Muscle layer of duodenum (tissue), 2 donors: ENCODE measurements around the gene MTHFD1.

Source experiments
- H3K27ac ChIP-seq: one replicate; pipeline ENCODE4 v1.7.0; 2013; ENCODE audit warnings: mild to moderate bottlenecking, low read length
- H3K27me3 ChIP-seq: one replicate; pipeline ENCODE4 v1.7.0; 2013; ENCODE audit warnings: low read depth, mild to moderate bottlenecking, control low read depth, low read length
- H3K36me3 ChIP-seq, 2 donors: one replicate each; pipeline ENCODE4 v1.7.0; 2013; ENCODE audit warnings: low read length in 2 of 2, control low read depth in 1 of 2, mild to moderate bottlenecking in 1 of 2; ENCODE audit not compliant: insufficient read depth in 2 of 2, control insufficient read depth in 1 of 2
- H3K4me1 ChIP-seq, 2 donors: one replicate each; pipeline ENCODE4 v1.7.0; 2013; ENCODE audit warnings: low read length in 2 of 2, mild to moderate bottlenecking in 2 of 2, control low read depth in 1 of 2, moderate library complexity in 1 of 2; ENCODE audit not compliant: insufficient read depth in 2 of 2, control insufficient read depth in 1 of 2
- H3K4me3 ChIP-seq, 2 donors: one replicate each; pipeline ENCODE4 v1.7.0; 2013; ENCODE audit warnings: low read length in 2 of 2, low read depth in 1 of 2, mild to moderate bottlenecking in 1 of 2
- H3K9me3 ChIP-seq, 2 donors: one replicate each; pipeline ENCODE4 v1.7.0; 2013; ENCODE audit warnings: low read length in 2 of 2, control low read depth in 1 of 2, mild to moderate bottlenecking in 1 of 2; ENCODE audit not compliant: control insufficient read depth in 1 of 2
- donor health status: healthy.

MTHFD1 gene

GRCh38 chr14:64454671-64455070 is 66.5 kb downstream of the MTHFD1 start:
- Histone ChIP-seq H3K27ac (no peak overlapping the region), H3K4me3 (no peak overlapping the region), H3K36me3 (peaks cover 24 to 32% of the 10 kb centered on the region in 2 donors), H3K9me3 (no peaks in the 10 kb centered on the region), H3K4me1 (no peaks in the 10 kb centered on the region), H3K27me3 (no peaks in the 10 kb centered on the region)

- no peak overlapping the region for H3K4me3 ChIP-seq
- no peak overlapping the region for H3K27ac ChIP-seq
- H3K27me3 ChIP-seq, result no peaks in the 10 kb centered on the region
- H3K4me1 ChIP-seq, result peaks cover 0 to 3% of the 10 kb centered on the region in 2 donors
- H3K9me3 ChIP-seq, result no peaks in the 10 kb centered on the region
- peaks cover 12 to 13% of the 10 kb centered on the region in 2 donors for H3K36me3 ChIP-seq
Observed at GRCh38 chr14:64459405-64460136, 71.4 kb downstream of the MTHFD1 start.

GRCh38 chr14:64461221-64461620 is 73.1 kb downstream of the MTHFD1 start:
- H3K27ac ChIP-seq, result no peak overlapping the region
- H3K9me3 ChIP-seq, result no peaks in the 10 kb centered on the region

GRCh38 chr14:64463195-64463594 is 75.0 kb downstream of the MTHFD1 start:
- Histone ChIP-seq H3K9me3 (no peaks in the 10 kb centered on the region), H3K27me3 (no peaks in the 10 kb centered on the region)

More at GRCh38 chr14:64461221-64461620, 73.1 kb downstream of the MTHFD1 start:
- no peaks in the 10 kb centered on the region for H3K27me3 ChIP-seq
- H3K4me3 ChIP-seq, result no peak overlapping the region
- no peaks in the 10 kb centered on the region for H3K36me3 ChIP-seq
- peaks cover 0 to 11% of the 10 kb centered on the region in 2 donors for H3K4me1 ChIP-seq

GRCh38 chr14:64463873-64464272 is 75.7 kb downstream of the MTHFD1 start:
- Histone ChIP-seq H3K27me3 (no peaks in the 10 kb centered on the region), H3K4me3 (no peak overlapping the region), H3K9me3 (no peaks in the 10 kb centered on the region), H3K27ac (no peak overlapping the region), H3K4me1 (peaks cover 0 to 14% of the 10 kb centered on the region in 2 donors), H3K36me3 (no peaks in the 10 kb centered on the region)

More at GRCh38 chr14:64463195-64463594, 75.0 kb downstream of the MTHFD1 start:
- Histone ChIP-seq H3K36me3 (no peaks in the 10 kb centered on the region), H3K4me1 (peaks cover 0 to 14% of the 10 kb centered on the region in 2 donors), H3K4me3 (no peak overlapping the region), H3K27ac (no peak overlapping the region)

GRCh38 chr14:64464651-64465050 is 76.5 kb downstream of the MTHFD1 start:
- no peaks in the 10 kb centered on the region for H3K27me3 ChIP-seq
- H3K4me3 ChIP-seq, result peak overlapping the region; percentile 66 to 96
- H3K36me3 ChIP-seq, result no peaks in the 10 kb centered on the region
- H3K9me3 ChIP-seq, result no peaks in the 10 kb centered on the region
- H3K27ac ChIP-seq, result no peak overlapping the region
- H3K4me1 ChIP-seq, result peaks cover 0 to 14% of the 10 kb centered on the region in 2 donors

- H3K27ac ChIP-seq, result no peak within 1 kb of the TSS
- no peaks in the 10 kb centered on the region for H3K36me3 ChIP-seq
- peaks cover 0 to 14% of the 10 kb centered on the region in 2 donors for H3K4me1 ChIP-seq
- no peaks in the 10 kb centered on the region for H3K9me3 ChIP-seq
- peak within 1 kb of the TSS; percentile 67 to 96 for H3K4me3 ChIP-seq
- H3K27me3 ChIP-seq, result no peaks in the 10 kb centered on the region
Observed at GRCh38 chr14:64465191-64465822, 77.2 kb downstream of the MTHFD1 start, which contains the start of gene AKAP5. AKAP5 (plus strand) TSS chr14:64465499; CDS start chr14:64468395, 2,896 bp downstream.

GRCh38 chr14:64465831-64466554 is 77.8 kb downstream of the MTHFD1 start:
- Histone ChIP-seq H3K9me3 (no peaks in the 10 kb centered on the region), H3K27me3 (no peaks in the 10 kb centered on the region), H3K27ac (no peak overlapping the region), H3K36me3 (no peaks in the 10 kb centered on the region), H3K4me1 (peaks cover 0 to 14% of the 10 kb centered on the region in 2 donors), H3K4me3 (peak overlapping the region; percentile 67 to 96)

- no peaks in the 10 kb centered on the region for H3K27me3 ChIP-seq
- H3K27ac ChIP-seq, result no peak overlapping the region
- H3K9me3 ChIP-seq, result no peaks in the 10 kb centered on the region
- H3K4me3 ChIP-seq, result no peak overlapping the region
- peaks cover 0 to 14% of the 10 kb centered on the region in 2 donors for H3K4me1 ChIP-seq
- no peaks in the 10 kb centered on the region for H3K36me3 ChIP-seq
Observed at GRCh38 chr14:64467101-64467500, 78.9 kb downstream of the MTHFD1 start.

GRCh38 chr14:64467566-64467965 is 79.4 kb downstream of the MTHFD1 start:
- no peaks in the 10 kb centered on the region for H3K9me3 ChIP-seq
- no peaks in the 10 kb centered on the region for H3K36me3 ChIP-seq
- H3K4me3 ChIP-seq, result no peak overlapping the region
- H3K27me3 ChIP-seq, result no peaks in the 10 kb centered on the region
- peaks cover 0 to 14% of the 10 kb centered on the region in 2 donors for H3K4me1 ChIP-seq
- no peak overlapping the region for H3K27ac ChIP-seq

- no peak overlapping the region for H3K4me3 ChIP-seq
- H3K27ac ChIP-seq, result no peak overlapping the region
- H3K9me3 ChIP-seq, result no peaks in the 10 kb centered on the region
- H3K27me3 ChIP-seq, result no peaks in the 10 kb centered on the region
- H3K4me1 ChIP-seq, result peaks cover 0 to 14% of the 10 kb centered on the region in 2 donors
- no peaks in the 10 kb centered on the region for H3K36me3 ChIP-seq
Observed at GRCh38 chr14:64468451-64468850, 80.3 kb downstream of the MTHFD1 start.
